Osteoblast (primary cell): ENCODE measurements around the gene SYT3. TPM values are rescaled to one million over a fixed set of nuclear protein-coding genes. Genes with fewer than 3 reads are reported as not detected.

Experiments used
- DNase-seq: peaks from one replicate; pipeline ENCODE4 v3.0.0; 2011; ENCODE audit warnings: low spot score, mixed read lengths; ENCODE audit not compliant: insufficient read length; ENCODE audit errors: missing footprints
- H2AFZ ChIP-seq: 2 replicates; pipeline ENCODE4 v1.6.0; 2011; ENCODE audit warnings: mild to moderate bottlenecking, low read length
- H3K27ac ChIP-seq: 2 replicates; pipeline ENCODE4 v1.5.1; 2011; ENCODE audit warnings: mild to moderate bottlenecking, low read depth, low read length, moderate library complexity
- H3K27me3 ChIP-seq: 2 replicates; pipeline ENCODE4 v1.6.0; 2012; ENCODE audit warnings: mild to moderate bottlenecking, control low read depth, inconsistent platforms, low read length, moderate library complexity; ENCODE audit not compliant: insufficient read depth
- H3K36me3 ChIP-seq: 2 replicates; pipeline ENCODE4 v1.5.1; 2011; ENCODE audit warnings: mild to moderate bottlenecking, low read length, control low read depth, moderate library complexity; ENCODE audit not compliant: insufficient read depth
- H3K4me1 ChIP-seq: 2 replicates; pipeline ENCODE4 v1.5.1; 2011; ENCODE audit warnings: mild to moderate bottlenecking, low read length, control low read depth, moderate library complexity; ENCODE audit not compliant: insufficient read depth
- H3K4me2 ChIP-seq: 2 replicates; pipeline ENCODE4 v1.6.0; 2011; ENCODE audit warnings: mild to moderate bottlenecking, low read length; ENCODE audit not compliant: insufficient read depth
- H3K4me3 ChIP-seq: fragments of 200-600 bp; sonication (generic); 3 replicates; pipeline ENCODE4 v1.5.1; 2012; ENCODE audit warnings: mild to moderate bottlenecking, low read length, inconsistent platforms; ENCODE audit not compliant: insufficient read depth
- H3K79me2 ChIP-seq: 2 replicates; pipeline ENCODE4 v1.6.0; 2012; ENCODE audit warnings: mild to moderate bottlenecking, low read length, control low read depth, inconsistent platforms; ENCODE audit not compliant: insufficient read depth
- H3K9me3 ChIP-seq: 2 replicates; pipeline ENCODE4 v1.5.1; 2011; ENCODE audit warnings: low read depth, low read length, control low read depth
- H4K20me1 ChIP-seq: 2 replicates; pipeline ENCODE4 v1.6.0; 2012; ENCODE audit warnings: mild to moderate bottlenecking, low read length, control low read depth; ENCODE audit not compliant: insufficient read depth
- total RNA-seq: library from RNA; depleted of rRNA; stranded (reverse); fragments of >200 nt; gene quantifications from 2 replicates; pipeline ENCODE4 v1.2.3, GENCODE V29; 2012
- TF ChIP-seq, protein P1 (sequence below): IDR thresholded peaks from 2 replicates; pipeline ENCODE4 v1.5.1; 2011; ENCODE audit warnings: mild to moderate bottlenecking, low read depth, low read length, moderate library complexity; ENCODE audit errors: extremely low read depth

The SYT3 gene
- total RNA-seq, 1 donor = 0.36 TPM

DNA sequence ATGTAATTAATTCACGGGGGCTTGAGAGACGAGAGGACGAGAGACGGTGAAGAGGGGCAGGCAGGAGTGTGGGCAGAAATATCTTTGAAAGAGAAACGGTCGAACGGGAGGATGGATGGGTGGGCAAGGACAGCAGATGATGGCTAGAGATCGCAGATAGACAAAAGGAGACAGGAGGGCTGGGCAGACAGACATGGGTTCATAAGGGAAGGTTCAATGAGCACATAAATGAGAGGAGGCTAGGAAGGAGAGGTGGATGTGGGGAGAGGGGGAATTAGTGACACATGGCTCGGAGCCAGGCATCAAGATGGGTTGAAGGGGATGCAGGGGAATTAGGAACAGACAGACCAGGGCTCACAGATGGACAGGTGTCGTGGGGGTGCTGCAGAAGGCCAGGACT, 1.1 kb downstream of the SYT3 start:
- DNase-seq = peak; percentile 81
- Histone ChIP-seq H3K36me3 (no peaks in the 10 kb centered on the region), H3K4me2 (no peak overlapping the region), H3K4me3 (no peak overlapping the region), H3K9me3 (peaks cover 6% of the 10 kb centered on the region), H3K27ac (no peak overlapping the region), H3K79me2 (no peaks in the 10 kb centered on the region), H3K4me1 (no peaks in the 10 kb centered on the region), H2AFZ (no peak overlapping the region), H4K20me1 (no peaks in the 10 kb centered on the region), H3K27me3 (peaks cover 29% of the 10 kb centered on the region)
- TF ChIP-seq, protein P1, sequence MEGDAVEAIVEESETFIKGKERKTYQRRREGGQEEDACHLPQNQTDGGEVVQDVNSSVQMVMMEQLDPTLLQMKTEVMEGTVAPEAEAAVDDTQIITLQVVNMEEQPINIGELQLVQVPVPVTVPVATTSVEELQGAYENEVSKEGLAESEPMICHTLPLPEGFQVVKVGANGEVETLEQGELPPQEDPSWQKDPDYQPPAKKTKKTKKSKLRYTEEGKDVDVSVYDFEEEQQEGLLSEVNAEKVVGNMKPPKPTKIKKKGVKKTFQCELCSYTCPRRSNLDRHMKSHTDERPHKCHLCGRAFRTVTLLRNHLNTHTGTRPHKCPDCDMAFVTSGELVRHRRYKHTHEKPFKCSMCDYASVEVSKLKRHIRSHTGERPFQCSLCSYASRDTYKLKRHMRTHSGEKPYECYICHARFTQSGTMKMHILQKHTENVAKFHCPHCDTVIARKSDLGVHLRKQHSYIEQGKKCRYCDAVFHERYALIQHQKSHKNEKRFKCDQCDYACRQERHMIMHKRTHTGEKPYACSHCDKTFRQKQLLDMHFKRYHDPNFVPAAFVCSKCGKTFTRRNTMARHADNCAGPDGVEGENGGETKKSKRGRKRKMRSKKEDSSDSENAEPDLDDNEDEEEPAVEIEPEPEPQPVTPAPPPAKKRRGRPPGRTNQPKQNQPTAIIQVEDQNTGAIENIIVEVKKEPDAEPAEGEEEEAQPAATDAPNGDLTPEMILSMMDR = no peak

DNA sequence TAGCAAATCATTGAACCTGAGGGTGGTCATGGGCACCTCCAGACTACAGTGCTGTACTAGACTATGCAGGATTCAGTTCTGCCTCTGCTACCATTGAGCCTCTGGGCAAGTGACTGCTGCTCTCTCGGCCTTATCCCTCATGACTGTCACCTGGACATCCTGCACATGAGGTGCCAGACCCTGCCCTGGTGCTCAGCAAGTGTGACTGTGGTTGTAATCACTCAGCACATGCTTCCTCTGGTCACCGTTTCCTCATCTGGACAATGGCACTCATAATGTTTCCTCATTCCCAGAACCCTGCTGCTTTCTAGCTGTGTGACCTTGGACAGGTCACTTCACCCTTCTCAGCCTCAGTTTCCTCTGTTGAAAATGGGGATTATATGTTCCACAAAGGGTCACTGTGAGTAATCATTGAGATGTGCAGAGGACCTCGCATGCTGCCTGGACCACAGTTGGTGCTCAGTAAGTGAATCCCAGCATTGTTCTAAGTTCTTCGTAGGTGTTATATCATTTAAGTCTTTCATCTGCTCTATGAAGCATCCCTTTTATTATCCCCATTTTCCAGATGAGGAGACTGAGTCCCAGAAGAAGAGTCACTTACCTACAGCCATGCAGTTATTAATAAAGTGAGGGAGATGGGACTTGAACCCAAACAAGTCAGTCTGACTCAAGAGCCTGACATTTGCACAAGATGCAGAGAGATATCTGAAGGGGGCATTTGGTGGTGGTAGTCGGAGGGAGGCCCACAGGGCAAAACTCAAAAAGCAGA, 3.2 kb downstream of the SYT3 start:
- no peaks in the 10 kb centered on the region for H3K79me2 ChIP-seq
- no peaks in the 10 kb centered on the region for H4K20me1 ChIP-seq
- H3K36me3 ChIP-seq = no peaks in the 10 kb centered on the region
- H3K4me3 ChIP-seq = no peak overlapping the region
- H2AFZ ChIP-seq = no peak overlapping the region
- no peak overlapping the region for H3K27ac ChIP-seq
- peak; percentile 79 for DNase-seq
- peaks cover 29% of the 10 kb centered on the region for H3K27me3 ChIP-seq
- peaks cover 6% of the 10 kb centered on the region for H3K9me3 ChIP-seq
- no peak overlapping the region for H3K4me2 ChIP-seq
- TF ChIP-seq, protein P1 = no peak
- no peaks in the 10 kb centered on the region for H3K4me1 ChIP-seq

DNA sequence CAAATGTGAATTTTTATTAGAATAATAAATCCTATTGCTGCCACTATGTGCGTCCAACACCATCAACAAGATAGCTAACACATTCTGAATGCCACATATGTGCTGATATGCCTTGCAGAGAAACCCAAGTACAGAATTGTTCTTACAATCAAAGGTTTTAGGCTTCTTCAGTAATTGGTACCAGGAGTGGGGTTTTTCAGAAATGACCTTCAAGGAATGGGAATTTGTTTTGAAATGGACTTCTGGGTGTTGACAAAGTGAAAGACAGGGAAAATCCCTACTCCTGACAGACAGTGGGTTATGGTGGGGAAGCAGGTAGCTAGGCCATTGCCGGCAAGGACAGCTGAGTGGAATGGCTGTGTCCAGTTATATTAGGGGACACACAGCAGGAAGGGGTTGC, 5.7 kb downstream of the SYT3 start:
- Histone ChIP-seq H3K4me2 (no peak overlapping the region), H3K27ac (no peak overlapping the region), H3K4me1 (no peaks in the 10 kb centered on the region), H3K36me3 (no peaks in the 10 kb centered on the region), H3K27me3 (peaks cover 15% of the 10 kb centered on the region), H4K20me1 (no peaks in the 10 kb centered on the region), H2AFZ (no peak overlapping the region), H3K79me2 (no peaks in the 10 kb centered on the region), H3K4me3 (no peak overlapping the region), H3K9me3 (peaks cover 6% of the 10 kb centered on the region)
- no peak for DNase-seq
- TF ChIP-seq, protein P1 = no peak

DNA sequence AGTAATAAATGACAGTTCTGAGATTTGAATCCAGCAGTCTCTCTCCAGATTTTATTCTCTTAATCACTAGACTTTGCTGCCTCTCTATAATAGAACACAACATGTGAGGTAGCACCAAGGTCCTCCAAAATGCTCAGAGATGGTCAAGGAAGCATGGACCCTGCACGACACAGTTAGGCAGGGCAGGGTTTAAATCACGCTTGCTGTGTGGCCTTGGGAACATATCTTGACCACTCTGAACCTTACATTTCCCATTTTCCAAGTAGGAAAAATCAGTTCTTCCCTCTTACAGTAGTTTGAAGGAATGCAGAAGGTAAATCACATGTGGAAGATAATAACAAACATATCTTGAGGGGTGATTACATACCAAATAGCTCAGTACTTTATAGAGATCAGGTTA, 6.3 kb downstream of the SYT3 start:
- no peak overlapping the region for H2AFZ ChIP-seq
- DNase-seq = no peak
- peaks cover 6% of the 10 kb centered on the region for H3K9me3 ChIP-seq
- H3K4me1 ChIP-seq = no peaks in the 10 kb centered on the region
- H4K20me1 ChIP-seq = no peaks in the 10 kb centered on the region
- TF ChIP-seq, protein P1 = no peak
- no peaks in the 10 kb centered on the region for H3K79me2 ChIP-seq
- H3K27ac ChIP-seq = no peak overlapping the region
- no peak overlapping the region for H3K4me2 ChIP-seq
- no peaks in the 10 kb centered on the region for H3K36me3 ChIP-seq
- H3K4me3 ChIP-seq = no peak overlapping the region
- peaks cover 9% of the 10 kb centered on the region for H3K27me3 ChIP-seq
